IMR-90 (cell line): ENCODE measurements around the gene ST7. TPM values are rescaled to one million over a fixed set of nuclear protein-coding genes. Genes with fewer than 3 reads are reported as not detected.

ENCODE experiments used
- ATAC-seq: fragments of 200-7000 bp; cut with Tn5 transposase; 2 replicates; pipeline ENCODE4 v1.9.1; 2020; ENCODE audit warnings: low read depth, mild to moderate bottlenecking, moderate library complexity
- BruUV-seq: library from RNA; stranded (reverse); fragments of 400-500 nt; replicated peaks from 2 replicates; lab custom pipeline; 2021; lab: Mats Ljungman, UMichigan
- CTCF ChIA-PET: fragments of 300-600 bp; formaldehyde crosslinking; extraction: SDS; loops from one replicate; lab custom pipeline; 2021; ENCODE audit warnings: antibody characterized with exemption; lab: Yijun Ruan, JAX
- POLR2A ChIA-PET: fragments of 300-600 bp; sonication (Branson Sonifier 250); formaldehyde crosslinking; loops from one replicate; lab custom pipeline; 2022; ENCODE audit warnings: antibody characterized with exemption; ENCODE audit not compliant: unreplicated experiment; lab: Charles Lee
- DNase-seq: peaks from one replicate; pipeline ENCODE4 v3.0.0; 2013
- H2AFZ ChIP-seq: replicated peaks from 2 replicates; pipeline ENCODE3; 2013; ENCODE audit warnings: low read length, mild to moderate bottlenecking; ENCODE audit not compliant: poor library complexity
- H2AK5ac ChIP-seq: 2 replicates; pipeline ENCODE4 v1.6.1; 2013; ENCODE audit warnings: low read depth, low read length, inconsistent platforms
- H2AK9ac ChIP-seq: replicated peaks from 2 replicates; pipeline ENCODE3; 2013; ENCODE audit warnings: mild to moderate bottlenecking, low read depth, low read length, moderate library complexity; ENCODE audit not compliant: poor library complexity
- H2BK120ac ChIP-seq: 2 replicates; pipeline ENCODE4 v1.6.1; 2013; ENCODE audit warnings: low read depth, low read length, inconsistent platforms
- H2BK15ac ChIP-seq: 3 replicates; pipeline ENCODE4 v1.6.1; 2013; ENCODE audit warnings: low read depth, low read length, inconsistent platforms
- H2BK20ac ChIP-seq: 2 replicates; pipeline ENCODE4 v1.6.1; 2013; ENCODE audit warnings: low read depth, mild to moderate bottlenecking, inconsistent platforms, low read length, moderate library complexity
- H2BK5ac ChIP-seq: 2 replicates; pipeline ENCODE4 v1.6.1; 2013; ENCODE audit warnings: mild to moderate bottlenecking, low read depth, low read length, inconsistent platforms; ENCODE audit not compliant: poor library complexity, severe bottlenecking
- H3K14ac ChIP-seq: replicated peaks from 2 replicates; pipeline ENCODE4 v1.6.1; 2013; ENCODE audit warnings: low read depth, low read length, inconsistent platforms
- H3K18ac ChIP-seq: 2 replicates; pipeline ENCODE4 v1.6.1; 2013; ENCODE audit warnings: low read depth, low read length, control low read depth
- H3K23ac ChIP-seq: 2 replicates; pipeline ENCODE4 v1.6.1; 2013; ENCODE audit warnings: low read depth, low read length, inconsistent platforms
- H3K27ac ChIP-seq: 2 replicates; pipeline ENCODE4 v1.5.1; 2013; ENCODE audit warnings: mild to moderate bottlenecking, control low read depth, low read length; ENCODE audit not compliant: insufficient read depth
- H3K27me3 ChIP-seq: 2 replicates; pipeline ENCODE4 v1.6.1; 2013; ENCODE audit warnings: low read length; ENCODE audit not compliant: control insufficient read depth, insufficient read depth
- H3K36me3 ChIP-seq: 2 replicates; pipeline ENCODE4 v1.6.1; 2013; ENCODE audit warnings: low read length, mixed read lengths; ENCODE audit not compliant: control insufficient read depth, insufficient read depth
- H3K4ac ChIP-seq: 2 replicates; pipeline ENCODE4 v1.6.1; 2013; ENCODE audit warnings: low read depth, low read length, inconsistent platforms
- H3K4me1 ChIP-seq: 2 replicates; pipeline ENCODE4 v1.6.1; 2013; ENCODE audit warnings: low read length, mixed read lengths; ENCODE audit not compliant: control insufficient read depth, insufficient read depth
- H3K4me2 ChIP-seq: 2 replicates; pipeline ENCODE4 v1.6.1; 2013; ENCODE audit warnings: low read depth, mild to moderate bottlenecking, control low read depth, low read length, moderate library complexity
- H3K4me3 ChIP-seq: 2 replicates; pipeline ENCODE4 v1.5.1; 2013; ENCODE audit warnings: low read depth, mild to moderate bottlenecking, control low read depth, low read length, moderate library complexity; ENCODE audit not compliant: insufficient read depth
- H3K56ac ChIP-seq: 2 replicates; pipeline ENCODE4 v1.6.1; 2013; ENCODE audit warnings: low read length, inconsistent platforms; ENCODE audit not compliant: insufficient read depth; ENCODE audit errors: extremely low read depth
- H3K79me1 ChIP-seq, 2 experiments: 2 replicates each; pipeline ENCODE4 v1.6.1; 2013; ENCODE audit warnings: low read length in 2 of 2, inconsistent platforms in 1 of 2, low read depth in 1 of 2
- H3K9ac ChIP-seq: 2 replicates; pipeline ENCODE4 v1.6.1; 2013; ENCODE audit warnings: low read depth, low read length, control low read depth
- H3K9me1 ChIP-seq: 2 replicates; pipeline ENCODE4 v1.6.1; 2013; ENCODE audit warnings: low read length, inconsistent platforms; ENCODE audit not compliant: insufficient read depth
- H3K9me3 ChIP-seq: 2 replicates; pipeline ENCODE4 v1.6.1; 2013; ENCODE audit warnings: low read length; ENCODE audit not compliant: control insufficient read depth, insufficient read depth
- H4K20me1 ChIP-seq: 2 replicates; pipeline ENCODE4 v1.6.1; 2013; ENCODE audit warnings: low read length, inconsistent platforms; ENCODE audit not compliant: insufficient read depth
- H4K5ac ChIP-seq: 2 replicates; pipeline ENCODE4 v1.6.1; 2013; ENCODE audit warnings: mild to moderate bottlenecking, low read depth, low read length, control low read depth
- H4K8ac ChIP-seq, 2 experiments: 2 replicates each; pipeline ENCODE4 v1.6.1; 2013; ENCODE audit warnings: low read depth in 2 of 2, low read length in 2 of 2, control low read depth in 1 of 2, inconsistent platforms in 1 of 2
- H4K91ac ChIP-seq: 2 replicates; pipeline ENCODE4 v1.6.1; 2013; ENCODE audit warnings: low read depth, low read length, inconsistent platforms; ENCODE audit not compliant: insufficient read depth
- BHLHE40 ChIP-seq: fragments of 150-350 bp; IDR thresholded peaks from 2 replicates; pipeline ENCODE4 v1.6.1; 2016; ENCODE audit warnings: mild to moderate bottlenecking, low read depth, low read length
- CHD1 ChIP-seq: IDR thresholded peaks from 2 replicates; pipeline ENCODE4 v1.6.1; 2012; ENCODE audit warnings: low read depth, low read length, improper control_type of control experiment
- FOS ChIP-seq: fragments of 150-350 bp; IDR thresholded peaks from 2 replicates; pipeline ENCODE4 v1.6.1; 2016; ENCODE audit warnings: low read depth, low read length
- MAFK ChIP-seq: IDR thresholded peaks from 2 replicates; pipeline ENCODE4 v1.6.1; 2012; ENCODE audit warnings: low read depth, low read length, improper control_type of control experiment
- MAZ ChIP-seq: IDR thresholded peaks from 2 replicates; pipeline ENCODE4 v1.6.1; 2012; ENCODE audit warnings: low read depth, mild to moderate bottlenecking, low read length, improper control_type of control experiment, moderate library complexity, borderline replicate concordance
- MXI1 ChIP-seq: IDR thresholded peaks from 2 replicates; pipeline ENCODE4 v1.6.1; 2012; ENCODE audit warnings: low read depth, mild to moderate bottlenecking, low read length, moderate library complexity, borderline replicate concordance
- NFE2L2 ChIP-seq: fragments of 150-350 bp; IDR thresholded peaks from 2 replicates; pipeline ENCODE4 v1.6.1; 2016; ENCODE audit warnings: low read depth, mild to moderate bottlenecking, low read length
- RAD21 ChIP-seq: IDR thresholded peaks from 2 replicates; pipeline ENCODE4 v1.6.1; 2012; ENCODE audit warnings: low read length, improper control_type of control experiment
- RFX5 ChIP-seq: IDR thresholded peaks from 2 replicates; pipeline ENCODE4 v1.8.0; 2012; ENCODE audit warnings: low read depth, mild to moderate bottlenecking, low read length, moderate library complexity
- SMC3 ChIP-seq: fragments of 150-350 bp; IDR thresholded peaks from 2 replicates; pipeline ENCODE4 v1.6.1; 2016; ENCODE audit warnings: low read depth, mild to moderate bottlenecking, antibody characterized with exemption, low read length, moderate library complexity
- WGBS, 2 experiments: methylation state at CpG; one replicate each; pipeline versions ENCODE4 v1.1.5 to v1.1.7; 2013; ENCODE audit warnings: missing lambda C conversion rate in 2 of 2; ENCODE audit not compliant: insufficient read length in 1 of 2; ENCODE audit errors: extremely low coverage in 2 of 2; 5-methylcytosine and 5-hydroxymethylcytosine counted together
- dilution Hi-C: fragments of 300-500 bp; cut with HindIII; formaldehyde crosslinking; loops from one replicate; pipeline ENCODE4 v1.14.3; 2018; ENCODE audit warnings: low sequenced_read_pairs; ENCODE audit not compliant: unreplicated experiment
- in situ Hi-C: fragments of 300-500 bp; cut with MboI; formaldehyde crosslinking; loops from 3 replicates; pipeline ENCODE4 v1.14.3; 2019; ENCODE audit warnings: low sequenced_read_pairs, inconsistent platforms, mixed read lengths
- intact Hi-C: fragments of 100-400 bp; cut with micrococcal nuclease; formaldehyde crosslinking; loops from 2 replicates; pipeline ENCODE4 v1.10.0; 2022
- polyA plus RNA-seq, 3 experiments: library from polyadenylated mRNA; depleted of rRNA; stranded (reverse); fragments of >200 nt; gene quantifications; 2 replicates each; pipeline ENCODE4 v1.2.3, GENCODE V29; 2012; ENCODE audit warnings: low replicate concordance in 1 of 3
- total RNA-seq: library from RNA; depleted of rRNA; stranded (reverse); fragments of >200 nt; gene quantifications from 2 replicates; pipeline ENCODE4 v1.2.3, GENCODE V29; 2012
- TF ChIP-seq, protein P1 (sequence below): fragments of 150-350 bp; IDR thresholded peaks from 2 replicates; pipeline ENCODE4 v1.6.1; 2016; ENCODE audit warnings: low read depth, mild to moderate bottlenecking, low read length, moderate library complexity, borderline replicate concordance
- TF ChIP-seq, protein P2 (sequence below): fragments of 150-350 bp; IDR thresholded peaks from 2 replicates; pipeline ENCODE4 v1.6.1; 2017; ENCODE audit warnings: mild to moderate bottlenecking, antibody characterized with exemption, low read length, low read depth
- TF ChIP-seq, protein P3 (sequence below): conservative IDR thresholded peaks from 2 replicates; pipeline ENCODE4 v1.5.1; 2012; ENCODE audit warnings: mild to moderate bottlenecking, low read depth, low read length, improper control_type of control experiment

Gene ST7
- total and polyA plus RNA-seq, 2 of the 4 experiments (the other 2 are of a cell fraction) = 18.6 to 26.0 TPM

DNA sequence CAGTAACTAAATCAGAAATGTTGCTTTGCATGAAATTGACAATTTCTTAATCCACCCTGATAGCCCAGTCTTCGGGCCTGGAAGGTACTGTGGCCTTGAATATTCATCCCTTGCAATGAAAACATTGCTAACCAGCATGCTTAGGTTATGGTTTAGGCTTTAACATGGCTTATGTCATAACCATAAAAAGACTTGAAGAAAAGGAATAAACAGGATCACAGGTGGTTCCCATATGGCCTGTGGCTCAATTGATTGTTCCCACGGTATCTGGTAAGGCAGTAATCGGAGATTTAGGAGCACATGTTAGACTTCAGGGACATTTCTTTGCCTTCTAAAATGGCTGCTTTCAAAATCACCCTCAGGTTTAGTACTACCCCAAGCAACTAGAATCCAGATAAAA lies 139.5 kb downstream of the ST7 start:
- Histone ChIP-seq H4K8ac (no peak overlapping the region), H2BK5ac (no peak overlapping the region), H3K4ac (no peak overlapping the region), H2BK15ac (no peak overlapping the region), H4K20me1 (peaks cover under 1% of the 10 kb centered on the region), H3K79me1 (peaks cover 31 to 32% of the 10 kb centered on the region in 2 experiments), H2AK9ac (no peak overlapping the region), H3K4me1 (peaks cover 1% of the 10 kb centered on the region; the same call in 1 of the 2 replicates), H3K9me3 (no peaks in the 10 kb centered on the region), H3K14ac (no peak overlapping the region), H2BK120ac (no peak overlapping the region), H3K27me3 (no peaks in the 10 kb centered on the region), H4K5ac (no peak overlapping the region), H3K18ac (no peak overlapping the region; the same call in 1 of the 2 replicates), H3K36me3 (no peaks in the 10 kb centered on the region), H3K27ac (no peak overlapping the region), H3K9me1 (peaks cover 9% of the 10 kb centered on the region), H3K4me2 (no peak overlapping the region), H4K91ac (0 out of 2 replicates have a peak overlapping the region, but pooled peaks have one; percentile 12), H3K56ac (no peak overlapping the region), H3K23ac (no peak overlapping the region), H3K4me3 (no peak overlapping the region), H2AFZ (no peak overlapping the region), H2AK5ac (no peak overlapping the region), H3K9ac (no peak overlapping the region), H2BK20ac (no peak overlapping the region)
- dilution Hi-C loops = no loop called here
- ChIA-PET POLR2A (no interaction called here), CTCF (no interaction called here)
- DNase-seq (peak; percentile 84), ATAC-seq (no peak)
- TF ChIP-seq MAFK (no peak), BHLHE40 (no peak), FOS (no peak), NFE2L2 (no peak), RAD21 (no peak), SMC3 (no peak), CHD1 (no peak), MXI1 (no peak), RFX5 (no peak), MAZ (no peak)
- TF ChIP-seq, protein P1, sequence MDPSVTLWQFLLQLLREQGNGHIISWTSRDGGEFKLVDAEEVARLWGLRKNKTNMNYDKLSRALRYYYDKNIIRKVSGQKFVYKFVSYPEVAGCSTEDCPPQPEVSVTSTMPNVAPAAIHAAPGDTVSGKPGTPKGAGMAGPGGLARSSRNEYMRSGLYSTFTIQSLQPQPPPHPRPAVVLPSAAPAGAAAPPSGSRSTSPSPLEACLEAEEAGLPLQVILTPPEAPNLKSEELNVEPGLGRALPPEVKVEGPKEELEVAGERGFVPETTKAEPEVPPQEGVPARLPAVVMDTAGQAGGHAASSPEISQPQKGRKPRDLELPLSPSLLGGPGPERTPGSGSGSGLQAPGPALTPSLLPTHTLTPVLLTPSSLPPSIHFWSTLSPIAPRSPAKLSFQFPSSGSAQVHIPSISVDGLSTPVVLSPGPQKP = no peak
- TF ChIP-seq, protein P2, sequence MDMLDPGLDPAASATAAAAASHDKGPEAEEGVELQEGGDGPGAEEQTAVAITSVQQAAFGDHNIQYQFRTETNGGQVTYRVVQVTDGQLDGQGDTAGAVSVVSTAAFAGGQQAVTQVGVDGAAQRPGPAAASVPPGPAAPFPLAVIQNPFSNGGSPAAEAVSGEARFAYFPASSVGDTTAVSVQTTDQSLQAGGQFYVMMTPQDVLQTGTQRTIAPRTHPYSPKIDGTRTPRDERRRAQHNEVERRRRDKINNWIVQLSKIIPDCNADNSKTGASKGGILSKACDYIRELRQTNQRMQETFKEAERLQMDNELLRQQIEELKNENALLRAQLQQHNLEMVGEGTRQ = no peak
- TF ChIP-seq, protein P3, sequence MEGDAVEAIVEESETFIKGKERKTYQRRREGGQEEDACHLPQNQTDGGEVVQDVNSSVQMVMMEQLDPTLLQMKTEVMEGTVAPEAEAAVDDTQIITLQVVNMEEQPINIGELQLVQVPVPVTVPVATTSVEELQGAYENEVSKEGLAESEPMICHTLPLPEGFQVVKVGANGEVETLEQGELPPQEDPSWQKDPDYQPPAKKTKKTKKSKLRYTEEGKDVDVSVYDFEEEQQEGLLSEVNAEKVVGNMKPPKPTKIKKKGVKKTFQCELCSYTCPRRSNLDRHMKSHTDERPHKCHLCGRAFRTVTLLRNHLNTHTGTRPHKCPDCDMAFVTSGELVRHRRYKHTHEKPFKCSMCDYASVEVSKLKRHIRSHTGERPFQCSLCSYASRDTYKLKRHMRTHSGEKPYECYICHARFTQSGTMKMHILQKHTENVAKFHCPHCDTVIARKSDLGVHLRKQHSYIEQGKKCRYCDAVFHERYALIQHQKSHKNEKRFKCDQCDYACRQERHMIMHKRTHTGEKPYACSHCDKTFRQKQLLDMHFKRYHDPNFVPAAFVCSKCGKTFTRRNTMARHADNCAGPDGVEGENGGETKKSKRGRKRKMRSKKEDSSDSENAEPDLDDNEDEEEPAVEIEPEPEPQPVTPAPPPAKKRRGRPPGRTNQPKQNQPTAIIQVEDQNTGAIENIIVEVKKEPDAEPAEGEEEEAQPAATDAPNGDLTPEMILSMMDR = no peak
- in situ Hi-C loops = no loop called here
- intact Hi-C loops = no loop called here
- no CpG with 5 or more reads among the region's 3 CpGs for WGBS, 2 experiments
- BruUV-seq = no TSS peak
